A673 (cell line): ENCODE data around the gene MGME1. TPM values are rescaled to one million over a fixed set of nuclear protein-coding genes. Genes with fewer than 3 reads are reported as not detected.

Experiments used
- BruUV-seq: library from RNA; stranded (reverse); fragments of 400-500 nt; replicated peaks from 2 replicates; lab custom pipeline; 2021; lab: Mats Ljungman, UMichigan
- CTCF ChIA-PET: fragments of 300-600 bp; sonication (Branson Sonifier 250); formaldehyde crosslinking; loops from one replicate; lab custom pipeline; 2022; ENCODE audit warnings: antibody characterized with exemption; lab: Charles Lee
- POLR2A ChIA-PET: fragments of 300-600 bp; sonication (Branson Sonifier 250); formaldehyde crosslinking; loops from one replicate; lab custom pipeline; 2022; ENCODE audit warnings: antibody characterized with exemption; ENCODE audit not compliant: low non-redundant PET; lab: Charles Lee
- DNase-seq: peaks from one replicate; pipeline ENCODE4 v3.0.0-alpha.2; 2015; ENCODE audit warnings: low spot score
- H3K27ac ChIP-seq: fragments of 200-600 bp; sonication (generic); 2 replicates; pipeline ENCODE4 v1.5.1; 2016; ENCODE audit warnings: mixed run types, low read depth, mild to moderate bottlenecking, mixed read lengths, antibody characterized with exemption, low read length; ENCODE audit not compliant: poor library complexity, severe bottlenecking
- H3K27me3 ChIP-seq: fragments of 200-600 bp; sonication (generic); replicated peaks from 2 replicates; pipeline ENCODE4 v1.6.1; 2017; ENCODE audit warnings: mixed run types, low read depth, mild to moderate bottlenecking, mixed read lengths, antibody characterized with exemption, low read length; ENCODE audit not compliant: insufficient read depth, poor library complexity
- H3K36me3 ChIP-seq: fragments of 200-600 bp; sonication (generic); 2 replicates; pipeline ENCODE4 v1.6.1; 2016; ENCODE audit warnings: mixed run types, mild to moderate bottlenecking, mixed read lengths, antibody characterized with exemption, low read length; ENCODE audit not compliant: insufficient read depth, poor library complexity, severe bottlenecking
- H3K4me1 ChIP-seq: fragments of 200-600 bp; sonication (generic); 2 replicates; pipeline ENCODE4 v1.6.1; 2017; ENCODE audit warnings: mixed run types, mild to moderate bottlenecking, mixed read lengths, antibody characterized with exemption, low read length; ENCODE audit not compliant: insufficient read depth, poor library complexity, severe bottlenecking
- H3K4me3 ChIP-seq: fragments of 200-600 bp; sonication (generic); 2 replicates; pipeline ENCODE4 v1.5.1; 2016; ENCODE audit warnings: low read depth, mixed run types, mild to moderate bottlenecking, mixed read lengths, low read length; ENCODE audit not compliant: poor library complexity, severe bottlenecking
- H3K9me3 ChIP-seq: fragments of 200-600 bp; sonication (generic); 2 replicates; pipeline ENCODE4 v1.6.1; 2016; ENCODE audit warnings: mixed run types, low read depth, mild to moderate bottlenecking, mixed read lengths, antibody characterized with exemption, low read length; ENCODE audit not compliant: poor library complexity, severe bottlenecking
- CTCF ChIP-seq: fragments of 300-800, 200-600 bp; sonication (generic); conservative IDR thresholded peaks from 2 replicates; pipeline ENCODE4 v1.5.1; 2017; ENCODE audit warnings: low read depth, mild to moderate bottlenecking, antibody characterized with exemption, low read length, moderate library complexity, mixed read lengths
- EZH2 ChIP-seq: fragments of 200-600 bp; sonication (generic); IDR thresholded peaks from 2 replicates; pipeline ENCODE4 v1.6.1; 2017; ENCODE audit warnings: borderline replicate concordance, low read depth, mild to moderate bottlenecking, mixed read lengths, antibody characterized with exemption, low read length; ENCODE audit not compliant: poor library complexity, severe bottlenecking
- intact Hi-C: fragments of 100-400 bp; cut with micrococcal nuclease; formaldehyde crosslinking; loops from one replicate; pipeline ENCODE4 v1.10.0; 2022; ENCODE audit not compliant: unreplicated experiment
- total RNA-seq: library from RNA; stranded (reverse); gene quantifications from 2 replicates; pipeline ENCODE4 v1.2.3, GENCODE V29; 2021

The MGME1 gene
- total RNA-seq, 1 experiment from 2014 or later: 41.4 TPM

DNA sequence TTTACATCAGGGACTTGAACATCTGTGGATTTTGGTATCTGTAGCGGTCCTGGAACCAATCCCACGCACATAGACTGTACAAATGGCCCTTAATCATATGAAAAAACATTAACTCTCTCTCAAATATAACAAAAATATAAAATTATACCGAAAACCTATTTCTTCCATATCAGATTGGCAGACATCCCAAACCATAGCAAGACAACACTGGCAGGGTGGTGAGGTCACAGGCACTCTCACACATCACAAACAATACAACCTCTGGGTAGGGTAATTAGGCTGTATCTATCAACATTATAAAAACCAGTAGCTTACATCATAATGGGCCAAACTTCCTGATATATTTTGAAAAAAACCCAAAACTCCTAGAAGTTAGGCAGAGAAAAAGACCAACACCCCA, 48.0 kb downstream of the MGME1 start:
- CTCF ChIA-PET: no interaction called here
- H3K4me3 ChIP-seq: no peak overlapping the region
- no peaks in the 10 kb centered on the region for H3K9me3 ChIP-seq
- DNase-seq: no peak
- no peaks in the 10 kb centered on the region for H3K4me1 ChIP-seq
- no TSS peak for BruUV-seq
- H3K36me3 ChIP-seq: no peaks in the 10 kb centered on the region
- no peak overlapping the region for H3K27ac ChIP-seq
- no peaks in the 10 kb centered on the region for H3K27me3 ChIP-seq
- POLR2A ChIA-PET: no interaction called here
- intact Hi-C loops: no loop called here
- TF ChIP-seq CTCF (no peak), EZH2 (no peak)

DNA sequence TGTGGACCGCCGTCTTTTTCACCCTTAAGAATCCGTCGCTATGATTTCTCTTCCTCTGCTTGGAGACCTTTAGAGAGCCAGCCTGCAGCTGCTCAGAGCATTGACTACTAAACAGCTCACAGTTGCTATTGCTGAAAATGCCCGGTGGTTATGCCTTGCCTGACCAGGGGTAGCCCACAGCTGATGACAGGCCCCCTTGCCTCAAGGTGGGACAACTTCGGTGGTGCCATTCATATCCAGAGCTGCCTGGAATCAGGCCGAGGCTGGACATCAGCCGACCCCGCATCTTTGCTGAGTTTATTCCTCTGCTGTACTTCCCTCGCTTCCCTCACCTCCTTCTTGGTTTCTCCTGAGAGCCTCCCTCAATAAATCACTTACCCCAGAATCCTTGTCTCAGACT, 49.3 kb downstream of the MGME1 start:
- H3K36me3 ChIP-seq: no peaks in the 10 kb centered on the region
- H3K4me3 ChIP-seq: no peak overlapping the region
- no peak for DNase-seq
- BruUV-seq: no TSS peak
- CTCF ChIA-PET: no interaction called here
- H3K9me3 ChIP-seq: no peaks in the 10 kb centered on the region
- intact Hi-C loops: no loop called here
- no peak overlapping the region for H3K27ac ChIP-seq
- H3K4me1 ChIP-seq: no peaks in the 10 kb centered on the region
- TF ChIP-seq CTCF: no peak
- TF ChIP-seq EZH2: no peak
- POLR2A ChIA-PET: no interaction called here
- no peaks in the 10 kb centered on the region for H3K27me3 ChIP-seq

- intact Hi-C loops: no loop called here
Measured at GRCh38 chr20:18019068-18019467, 50.2 kb downstream of the MGME1 start.

More at GRCh38 chr20:18019068-18019467, 50.2 kb downstream of the MGME1 start:
- H3K27ac ChIP-seq: no peak overlapping the region
- no peak overlapping the region for H3K4me3 ChIP-seq
- H3K36me3 ChIP-seq: no peaks in the 10 kb centered on the region
- TF ChIP-seq EZH2 (no peak), CTCF (peak; percentile 61)
- POLR2A ChIA-PET: no interaction called here
- CTCF ChIA-PET: no interaction called here
- BruUV-seq: no TSS peak
- peak; percentile 31 for DNase-seq
- H3K4me1 ChIP-seq: no peaks in the 10 kb centered on the region
- H3K27me3 ChIP-seq: no peaks in the 10 kb centered on the region
- no peaks in the 10 kb centered on the region for H3K9me3 ChIP-seq
